Liver (tissue), 9 donors: ENCODE measurements around the gene ADAMTS15. TPM values are rescaled to one million over a fixed set of nuclear protein-coding genes. Genes with fewer than 3 reads are reported as not detected.

Source experiments
- DNase-seq: peaks from one replicate; pipeline ENCODE4 v3.0.0-alpha.2; 2017; ENCODE audit warnings: low spot score
- H3K27ac ChIP-seq, 2 donors: one replicate each; pipeline ENCODE4 v1.7.0; 2013; ENCODE audit warnings: inconsistent platforms in 2 of 2, low read length in 2 of 2, control low read depth in 1 of 2, low read depth in 1 of 2, mild to moderate bottlenecking in 1 of 2
- H3K27me3 ChIP-seq, 4 donors: one replicate each; pipeline versions ENCODE4 v1.6.1 to v1.7.0; 2013; ENCODE audit warnings: low read length in 3 of 4, inconsistent platforms in 1 of 4, mild to moderate bottlenecking in 1 of 4, moderate library complexity in 1 of 4; ENCODE audit not compliant: control insufficient read depth in 4 of 4, insufficient read depth in 4 of 4
- H3K36me3 ChIP-seq, 4 donors: one replicate each; pipeline versions ENCODE4 v1.6.1 to v1.7.0; 2013; ENCODE audit warnings: low read length in 3 of 4, mild to moderate bottlenecking in 3 of 4, low read depth in 1 of 4, moderate library complexity in 1 of 4; ENCODE audit not compliant: control insufficient read depth in 4 of 4, insufficient read depth in 3 of 4
- H3K4me1 ChIP-seq, 4 donors: one replicate each; pipeline versions ENCODE4 v1.6.1 to v1.7.0; 2013; ENCODE audit warnings: low read length in 3 of 4, mild to moderate bottlenecking in 3 of 4, moderate library complexity in 1 of 4; ENCODE audit not compliant: control insufficient read depth in 4 of 4, insufficient read depth in 4 of 4
- H3K4me3 ChIP-seq, 3 donors: one replicate each; pipeline versions ENCODE4 v1.6.1 to v1.7.0; 2013; ENCODE audit warnings: low read length in 3 of 3, control low read depth in 1 of 3, low read depth in 1 of 3, mild to moderate bottlenecking in 1 of 3
- H3K9ac ChIP-seq, 2 donors: one replicate each; pipeline ENCODE4 v1.7.0; 2013; ENCODE audit warnings: low read length in 2 of 2, mild to moderate bottlenecking in 2 of 2, moderate library complexity in 2 of 2, control low read depth in 1 of 2, low read depth in 1 of 2
- H3K9me3 ChIP-seq, 4 donors: one replicate each; pipeline versions ENCODE4 v1.6.1 to v1.7.0; 2013; ENCODE audit warnings: low read length in 3 of 4; ENCODE audit not compliant: control insufficient read depth in 4 of 4
- ATF3 ChIP-seq: IDR thresholded peaks from 2 replicates; pipeline ENCODE4 v1.6.1; 2016; ENCODE audit warnings: antibody characterized with exemption
- EGR1 ChIP-seq, 2 donors: IDR thresholded peaks; 2 replicates each; pipeline ENCODE4 v1.6.1; 2016 to 2018; ENCODE audit warnings: antibody characterized with exemption in 2 of 2, low read depth in 2 of 2
- FOXA1 ChIP-seq: IDR thresholded peaks from 2 replicates; pipeline ENCODE4 v1.6.1; 2016; ENCODE audit warnings: antibody characterized with exemption
- FOXA2 ChIP-seq: IDR thresholded peaks from 2 replicates; pipeline ENCODE4 v1.6.1; 2016; ENCODE audit warnings: antibody characterized with exemption
- GABPA ChIP-seq, 2 donors: IDR thresholded peaks in 1 of 2; conservative IDR thresholded peaks in 1 of 2; 2 replicates each; pipeline ENCODE4 v1.6.1; 2016; ENCODE audit warnings: antibody characterized with exemption in 2 of 2, mild to moderate bottlenecking in 1 of 2, moderate library complexity in 1 of 2
- HNF4A ChIP-seq, 2 donors: conservative IDR thresholded peaks; 2 replicates each; pipeline ENCODE4 v1.6.1; 2016; ENCODE audit warnings: antibody characterized with exemption in 2 of 2, mild to moderate bottlenecking in 2 of 2
- HNF4G ChIP-seq: IDR thresholded peaks from 2 replicates; pipeline ENCODE4 v1.6.1; 2016; ENCODE audit warnings: antibody characterized with exemption
- JUND ChIP-seq, 2 donors: IDR thresholded peaks; 2 replicates each; pipeline ENCODE4 v1.6.1; 2016; ENCODE audit warnings: antibody characterized with exemption in 2 of 2
- MAX ChIP-seq: IDR thresholded peaks from 2 replicates; pipeline ENCODE4 v1.6.1; 2016; ENCODE audit warnings: antibody characterized with exemption
- NR2F2 ChIP-seq: IDR thresholded peaks from 2 replicates; pipeline ENCODE4 v1.6.1; 2016; ENCODE audit warnings: antibody characterized with exemption
- RAD21 ChIP-seq, 2 donors: IDR thresholded peaks; 2 replicates each; pipeline ENCODE4 v1.6.1; 2016; ENCODE audit warnings: antibody characterized with exemption in 2 of 2, mild to moderate bottlenecking in 2 of 2
- REST ChIP-seq: IDR thresholded peaks from 2 replicates; pipeline ENCODE4 v1.6.1; 2016; ENCODE audit warnings: antibody characterized with exemption, mild to moderate bottlenecking
- RXRA ChIP-seq, 2 donors: IDR thresholded peaks; 2 replicates each; pipeline ENCODE4 v1.6.1; 2017 to 2018; ENCODE audit warnings: antibody characterized with exemption in 2 of 2, mild to moderate bottlenecking in 1 of 2
- SP1 ChIP-seq: IDR thresholded peaks from 2 replicates; pipeline ENCODE4 v1.6.1; 2018; ENCODE audit warnings: antibody characterized with exemption, mild to moderate bottlenecking
- TAF1 ChIP-seq: conservative IDR thresholded peaks from 2 replicates; pipeline ENCODE4 v1.6.1; 2016; ENCODE audit warnings: antibody characterized with exemption, mild to moderate bottlenecking
- YY1 ChIP-seq: IDR thresholded peaks from 2 replicates; pipeline ENCODE4 v1.6.1; 2016; ENCODE audit warnings: antibody characterized with exemption, mild to moderate bottlenecking
- WGBS: extraction: QIAGEN DNeasy Blood & Tissue Kit; methylation state at CpG from one replicate; pipeline ENCODE4 v1.1.7; 2013; 5-methylcytosine and 5-hydroxymethylcytosine counted together
- polyA plus RNA-seq, 2 donors: library from polyadenylated mRNA; stranded (reverse) in 1 of 2; unstranded in 1 of 2; fragments of 200-250 nt in 1 of 2; fragments of >200 nt in 1 of 2; fragmentation: Nextera tagmentation in 1 of 2; extraction: Ambion mirVana in 1 of 2; gene quantifications; one replicate each; pipeline versions ENCODE4 v1.2.1 to v1.2.3, GENCODE V29; 2013 to 2015
- total RNA-seq, 2 donors: library from RNA; depleted of rRNA; stranded (reverse); fragments of >200 nt; gene quantifications; one replicate each; pipeline ENCODE4 v1.2.3, GENCODE V29; 2014
- TF ChIP-seq, protein P1 (sequence below): fragments of 150-350 bp; IDR thresholded peaks from 2 replicates; pipeline ENCODE4 v1.5.1; 2017; ENCODE audit warnings: improper control_type of control experiment, low read depth, low read length; ENCODE audit not compliant: missing input control
- TF ChIP-seq, protein P2 (sequence below): IDR thresholded peaks from 2 replicates; pipeline ENCODE4 v1.6.1; 2016; ENCODE audit warnings: antibody characterized with exemption
- donor health status: healthy.
- donor health status: healthy.
- donor health status: healthy.
- donor health status: healthy.
- donor health status: healthy.

ADAMTS15 gene
- total and polyA plus RNA-seq, 4 donors, result 0.06 to 1.3 (median 0.77) TPM

- no peaks in the 10 kb centered on the region for H3K4me1 ChIP-seq
- H3K4me3 ChIP-seq, result no peak overlapping the region
- no peaks in the 10 kb centered on the region for H3K9me3 ChIP-seq
- H3K36me3 ChIP-seq, result no peaks in the 10 kb centered on the region
- H3K27ac ChIP-seq, result no peak overlapping the region
- no peak for DNase-seq
- no peak overlapping the region for H3K9ac ChIP-seq
- H3K27me3 ChIP-seq, result peaks cover 0 to 5% (median 0%) of the 10 kb centered on the region in 4 donors
- TF ChIP-seq FOXA2, result no peak
- TF ChIP-seq RXRA (IDR thresholded peaks at IDR 0.05), result no peak
- TF ChIP-seq NR2F2, result no peak
- TF ChIP-seq ATF3, result no peak
- TF ChIP-seq FOXA1, result no peak
- TF ChIP-seq HNF4A (conservative IDR thresholded peaks at IDR 0.05), result no peak
- TF ChIP-seq EGR1 (IDR thresholded peaks at IDR 0.05; ENCODE audit: low read depth in 2 of 2), result no peak
- no peak for TF ChIP-seq MAX
- no peak for TF ChIP-seq HNF4G
- TF ChIP-seq TAF1, result no peak
- TF ChIP-seq, protein P1, sequence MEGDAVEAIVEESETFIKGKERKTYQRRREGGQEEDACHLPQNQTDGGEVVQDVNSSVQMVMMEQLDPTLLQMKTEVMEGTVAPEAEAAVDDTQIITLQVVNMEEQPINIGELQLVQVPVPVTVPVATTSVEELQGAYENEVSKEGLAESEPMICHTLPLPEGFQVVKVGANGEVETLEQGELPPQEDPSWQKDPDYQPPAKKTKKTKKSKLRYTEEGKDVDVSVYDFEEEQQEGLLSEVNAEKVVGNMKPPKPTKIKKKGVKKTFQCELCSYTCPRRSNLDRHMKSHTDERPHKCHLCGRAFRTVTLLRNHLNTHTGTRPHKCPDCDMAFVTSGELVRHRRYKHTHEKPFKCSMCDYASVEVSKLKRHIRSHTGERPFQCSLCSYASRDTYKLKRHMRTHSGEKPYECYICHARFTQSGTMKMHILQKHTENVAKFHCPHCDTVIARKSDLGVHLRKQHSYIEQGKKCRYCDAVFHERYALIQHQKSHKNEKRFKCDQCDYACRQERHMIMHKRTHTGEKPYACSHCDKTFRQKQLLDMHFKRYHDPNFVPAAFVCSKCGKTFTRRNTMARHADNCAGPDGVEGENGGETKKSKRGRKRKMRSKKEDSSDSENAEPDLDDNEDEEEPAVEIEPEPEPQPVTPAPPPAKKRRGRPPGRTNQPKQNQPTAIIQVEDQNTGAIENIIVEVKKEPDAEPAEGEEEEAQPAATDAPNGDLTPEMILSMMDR, result no peak
- TF ChIP-seq, protein P2, sequence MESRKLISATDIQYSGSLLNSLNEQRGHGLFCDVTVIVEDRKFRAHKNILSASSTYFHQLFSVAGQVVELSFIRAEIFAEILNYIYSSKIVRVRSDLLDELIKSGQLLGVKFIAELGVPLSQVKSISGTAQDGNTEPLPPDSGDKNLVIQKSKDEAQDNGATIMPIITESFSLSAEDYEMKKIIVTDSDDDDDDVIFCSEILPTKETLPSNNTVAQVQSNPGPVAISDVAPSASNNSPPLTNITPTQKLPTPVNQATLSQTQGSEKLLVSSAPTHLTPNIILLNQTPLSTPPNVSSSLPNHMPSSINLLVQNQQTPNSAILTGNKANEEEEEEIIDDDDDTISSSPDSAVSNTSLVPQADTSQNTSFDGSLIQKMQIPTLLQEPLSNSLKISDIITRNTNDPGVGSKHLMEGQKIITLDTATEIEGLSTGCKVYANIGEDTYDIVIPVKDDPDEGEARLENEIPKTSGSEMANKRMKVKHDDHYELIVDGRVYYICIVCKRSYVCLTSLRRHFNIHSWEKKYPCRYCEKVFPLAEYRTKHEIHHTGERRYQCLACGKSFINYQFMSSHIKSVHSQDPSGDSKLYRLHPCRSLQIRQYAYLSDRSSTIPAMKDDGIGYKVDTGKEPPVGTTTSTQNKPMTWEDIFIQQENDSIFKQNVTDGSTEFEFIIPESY, result no peak
- TF ChIP-seq REST, result no peak
- TF ChIP-seq RAD21 (IDR thresholded peaks at IDR 0.05), result no peak
- no peak for TF ChIP-seq YY1
- no peak for TF ChIP-seq SP1
- no peak for TF ChIP-seq JUND (IDR thresholded peaks at IDR 0.05)
- TF ChIP-seq GABPA (IDR thresholded peaks at IDR 0.05 in 1 of 2, conservative IDR thresholded peaks at IDR 0.05 in 1 of 2), result no peak
- 79% methylated on average over 24 of the region's 24 CpGs for WGBS
Observed at GRCh38 chr11:130414107-130415080, 34.1 kb upstream of the ADAMTS15 start.
